ENCODE results near the gene ANKRD24.
A peak's percentile ranks its signal among the peaks of the same experiment; 100 is the strongest.
"Not testable (repeated sequence)": the region's sequence is repeated elsewhere in the genome, so short reads cannot be mapped to it uniquely, and the experiment has no call there.

ANKRD24 gene

GRCh38 chr19:4233282-4233853, 50.9 kb downstream of the ANKRD24 start:
- peak; percentile 28 to 64 (median 50) for DNase-seq

GRCh38 chr19:4234142-4234861, 51.8 kb downstream of the ANKRD24 start:
- no peak for DNase-seq

DNA sequence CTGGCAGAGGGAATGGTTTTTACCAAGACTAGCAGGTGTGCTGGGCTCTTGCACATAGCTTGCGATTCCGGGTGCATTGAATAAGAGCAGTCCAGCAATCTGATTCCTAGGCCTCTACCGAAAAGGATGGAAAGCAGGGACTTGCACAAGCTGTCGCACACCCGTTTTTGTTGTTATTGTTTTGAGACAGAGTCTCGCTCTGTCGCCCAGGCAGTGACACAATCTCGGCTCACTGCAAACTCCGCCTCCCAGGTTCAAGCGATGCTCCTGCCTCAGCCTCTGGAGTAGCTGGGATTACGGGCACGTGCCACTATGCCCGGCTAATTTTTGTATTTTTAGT, 52.3 kb downstream of the ANKRD24 start:
- DNase-seq = no peak

DNA sequence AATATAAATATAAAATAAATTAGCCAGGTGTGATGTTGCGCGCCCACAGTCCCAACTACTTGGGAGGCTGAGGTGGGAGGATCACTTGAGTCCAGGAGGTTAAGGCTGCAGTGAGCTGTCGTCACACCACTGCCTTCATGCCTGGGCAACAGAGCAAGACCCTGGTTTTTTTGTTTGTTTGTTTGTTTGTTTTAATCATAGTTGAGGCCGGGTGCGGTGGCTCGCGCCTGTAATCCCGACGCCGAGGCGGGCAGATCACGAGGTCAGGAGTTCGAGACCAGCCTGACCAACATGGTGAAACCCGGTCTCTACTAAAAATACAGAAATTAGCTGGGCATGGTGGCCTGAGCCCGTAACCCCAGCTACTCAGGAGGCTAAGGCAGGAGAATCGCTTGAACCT, 55.0 kb downstream of the ANKRD24 start:
- DNase-seq = not testable (repeated sequence)

DNA sequence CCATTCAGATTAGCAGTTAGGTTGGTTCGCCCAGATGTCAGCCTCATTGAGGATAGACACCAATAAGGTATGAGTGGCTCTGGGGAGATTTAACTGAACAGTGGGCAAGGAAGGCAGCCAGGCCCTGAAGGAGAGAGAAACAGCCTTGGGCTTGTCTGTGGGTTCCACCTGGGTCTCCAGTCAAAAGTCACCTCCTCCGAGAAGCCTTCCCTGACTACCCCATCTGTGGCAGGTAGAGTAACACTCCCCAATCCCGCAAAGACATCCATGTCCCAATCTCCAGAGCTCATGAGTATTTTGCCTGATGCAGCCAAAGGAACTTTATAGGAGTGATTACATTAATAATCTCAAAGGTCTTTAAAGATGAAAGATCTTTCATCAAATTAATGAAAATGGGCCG, 56.3 kb downstream of the ANKRD24 start:
- DNase-seq = no peak

GRCh38 chr19:4241824-4242430, 59.4 kb downstream of the ANKRD24 start:
- DNase-seq = no peak

GRCh38 chr19:4245938-4246337, 63.4 kb downstream of the ANKRD24 start:
- DNase-seq = not testable (repeated sequence)

GRCh38 chr19:4246767-4247593, 64.5 kb downstream of the ANKRD24 start, which contains the start of gene YJU2:
Gene YJU2, plus strand, starts transcription at chr19:4247080. Its CDS starts 67 bp downstream, at chr19:4247147.
- peak; percentile 97 to 99 (median 99) for DNase-seq

DNA sequence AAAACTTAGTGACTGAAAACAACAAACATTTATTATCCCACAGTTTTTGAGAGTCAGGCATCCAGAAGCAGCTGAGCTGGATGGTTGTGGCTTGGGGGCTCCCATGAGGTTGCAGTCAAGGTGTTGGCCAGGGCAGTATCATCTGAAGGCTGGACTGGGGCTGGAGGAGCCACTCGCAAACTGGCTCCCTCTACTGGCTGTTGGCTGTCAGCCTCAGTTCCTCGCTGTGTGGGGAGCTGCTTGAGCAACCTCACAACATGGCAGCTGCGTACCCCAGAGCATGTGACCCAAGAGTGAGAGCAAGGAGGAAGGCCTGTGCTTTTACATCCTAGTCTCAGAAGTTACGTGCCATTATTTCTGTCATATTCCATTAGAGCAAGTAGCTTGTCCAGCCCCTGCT, 74.1 kb downstream of the ANKRD24 start:
- DNase-seq = no peak

DNA sequence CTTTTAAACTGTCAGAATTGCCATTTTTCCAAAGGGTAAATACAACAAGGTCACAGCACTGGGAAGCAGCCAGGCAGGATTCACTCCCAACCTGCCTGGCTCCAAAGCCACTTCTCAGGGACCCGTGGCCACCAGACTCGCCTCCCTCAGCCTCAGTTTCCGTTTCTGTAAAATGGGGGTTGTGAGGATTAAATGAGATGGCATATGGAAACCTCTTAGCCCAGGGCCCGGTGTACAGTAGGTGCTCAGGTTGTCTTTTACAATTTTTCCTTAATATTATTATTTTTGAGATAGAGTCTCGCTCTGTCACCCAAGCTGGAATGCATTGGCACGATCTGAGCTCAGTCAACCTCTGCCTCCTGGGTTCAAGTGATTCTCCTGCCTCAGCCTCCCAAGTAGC, 74.5 kb downstream of the ANKRD24 start:
- DNase-seq = no peak

GRCh38 chr19:4258181-4258580, 75.7 kb downstream of the ANKRD24 start:
- DNase-seq = no peak

DNA sequence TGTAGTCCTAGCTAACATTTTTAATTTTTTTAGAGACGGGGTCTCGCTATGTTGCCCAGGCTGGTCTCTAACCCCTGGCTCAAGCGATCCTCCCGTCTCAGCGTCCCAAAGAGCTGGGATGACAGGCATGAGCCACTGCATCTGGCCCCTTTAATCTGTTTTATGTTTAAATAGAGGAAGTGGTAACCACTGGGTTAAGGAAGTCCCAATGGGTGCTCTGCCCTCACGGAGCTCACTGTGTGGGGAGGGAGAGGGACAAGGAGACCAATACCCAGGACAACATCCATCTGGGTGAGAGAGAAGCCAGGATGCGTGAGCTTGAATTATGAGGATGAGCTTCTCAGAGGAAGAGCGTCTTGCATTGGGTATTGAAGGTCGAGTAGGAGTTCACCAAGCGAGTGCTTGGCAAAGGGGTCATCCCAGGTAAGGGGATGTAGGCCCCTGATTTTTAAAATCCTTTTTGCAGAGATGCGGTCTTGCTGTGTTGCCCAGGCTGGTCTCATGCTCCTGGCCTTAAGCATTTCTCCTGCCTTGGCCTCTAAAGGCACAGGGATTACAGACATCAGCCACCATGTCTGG, 78.2 kb downstream of the ANKRD24 start:
- no peak for DNase-seq

GRCh38 chr19:4264812-4265211, 82.3 kb downstream of the ANKRD24 start:
- no peak for DNase-seq

DNA sequence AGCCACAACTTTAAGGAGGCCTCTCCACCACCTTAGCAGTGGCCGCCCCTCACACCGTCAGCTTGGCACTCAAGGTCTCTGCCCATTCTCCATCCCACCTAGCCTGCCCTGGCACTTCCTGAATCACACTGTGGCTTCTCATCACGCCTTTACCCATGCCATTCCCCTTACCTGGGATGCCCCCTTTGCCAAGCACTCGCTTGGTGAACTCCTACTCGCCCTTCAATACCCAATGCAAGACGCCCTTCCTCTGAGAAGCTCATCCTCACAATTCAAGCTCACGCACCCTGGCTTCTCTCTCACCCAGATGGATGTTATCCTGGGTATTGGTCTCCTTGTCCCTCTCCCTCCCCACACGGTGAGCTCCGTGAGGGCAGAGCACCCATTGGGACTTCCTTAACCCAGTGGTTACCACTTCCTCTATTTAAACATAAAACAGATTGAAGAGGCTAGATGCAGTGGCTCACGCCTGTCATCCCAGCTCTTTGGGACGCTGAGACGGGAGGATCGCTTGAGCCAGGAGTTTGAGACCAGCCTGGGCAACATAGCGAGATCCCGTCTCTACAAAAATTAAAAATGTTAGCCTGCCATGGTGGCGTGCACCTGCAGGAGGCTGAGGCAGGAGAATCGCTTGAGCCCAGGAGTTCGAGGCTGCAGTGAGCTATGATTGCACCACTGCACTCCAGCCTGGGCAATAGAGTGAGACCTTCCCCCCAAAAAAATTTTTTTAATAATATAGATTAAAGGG, 83.9 kb downstream of the ANKRD24 start:
- no peak for DNase-seq

DNA sequence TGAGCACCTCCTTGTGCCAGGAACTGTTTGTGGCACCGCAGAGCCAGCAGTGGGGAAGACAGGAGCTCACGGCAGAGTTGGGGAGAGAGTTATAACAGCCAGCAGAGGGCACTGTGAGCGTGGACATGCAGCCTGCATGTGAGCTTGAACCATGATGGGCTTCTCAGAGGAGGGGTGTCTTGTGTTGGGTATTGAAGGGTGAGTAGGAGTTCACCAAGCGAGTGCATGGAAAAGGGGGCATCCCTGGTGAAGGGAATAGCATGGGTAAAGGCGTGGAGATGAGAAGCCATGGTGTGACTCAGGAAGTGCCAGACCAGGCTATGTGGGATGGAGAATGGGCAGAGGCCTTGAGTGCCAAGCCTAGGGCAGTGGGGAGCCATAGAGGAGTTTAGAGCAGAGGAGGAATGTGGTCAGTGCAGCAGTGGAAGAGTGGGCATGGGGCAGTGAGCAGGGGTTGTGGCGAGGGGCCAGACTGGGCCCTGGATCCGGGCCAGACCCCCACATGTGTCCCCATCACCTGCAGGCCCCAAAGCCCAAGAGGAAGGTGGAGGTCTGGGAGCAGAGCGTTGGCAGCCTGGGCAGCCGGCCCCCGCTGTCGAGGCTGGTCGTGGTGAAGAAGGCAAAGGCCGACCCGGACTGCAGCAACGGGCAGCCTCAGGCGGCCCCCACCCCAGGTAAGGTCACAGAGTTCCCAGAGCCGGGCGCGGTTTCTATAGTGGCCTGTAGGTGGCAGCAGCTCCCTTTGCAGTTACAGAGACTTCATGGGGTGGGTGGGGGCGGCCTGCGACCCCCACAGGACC, 84.8 kb downstream of the ANKRD24 start:
- peak in 4 of 5 donors; percentile 37 to 64 (median 49) for DNase-seq

GRCh38 chr19:4267901-4268815, 85.7 kb downstream of the ANKRD24 start:
- DNase-seq = no peak

DNA sequence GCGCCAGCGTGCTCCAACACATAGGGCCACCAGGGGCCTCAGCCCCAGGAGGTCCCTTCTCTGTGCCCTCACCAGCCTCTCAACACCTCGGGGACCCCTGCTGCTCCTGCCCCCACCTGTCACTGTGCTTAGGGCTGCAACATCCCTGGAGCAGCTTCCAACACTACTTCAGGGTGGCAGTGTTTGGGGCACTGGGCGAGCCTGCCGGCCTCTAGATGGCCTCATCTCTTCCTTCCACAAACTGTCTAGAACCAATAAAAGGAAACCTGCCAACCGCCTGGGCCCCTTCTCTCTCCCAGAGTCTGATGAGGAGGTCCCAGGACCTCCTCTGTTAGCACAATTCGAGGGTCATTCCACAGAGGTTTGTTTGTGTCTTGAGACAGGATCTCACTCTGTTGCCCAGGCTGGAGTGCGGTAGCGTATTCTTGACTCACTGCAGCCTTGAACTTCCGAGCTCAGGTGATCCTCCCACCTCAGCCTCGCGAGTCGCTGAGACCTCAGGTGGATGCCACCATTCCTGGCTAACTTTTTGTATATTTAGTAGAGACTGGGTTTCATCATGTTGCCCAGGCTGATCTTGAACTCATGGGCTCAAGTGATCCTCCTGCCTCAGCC, 86.4 kb downstream of the ANKRD24 start:
- DNase-seq = no peak

DNA sequence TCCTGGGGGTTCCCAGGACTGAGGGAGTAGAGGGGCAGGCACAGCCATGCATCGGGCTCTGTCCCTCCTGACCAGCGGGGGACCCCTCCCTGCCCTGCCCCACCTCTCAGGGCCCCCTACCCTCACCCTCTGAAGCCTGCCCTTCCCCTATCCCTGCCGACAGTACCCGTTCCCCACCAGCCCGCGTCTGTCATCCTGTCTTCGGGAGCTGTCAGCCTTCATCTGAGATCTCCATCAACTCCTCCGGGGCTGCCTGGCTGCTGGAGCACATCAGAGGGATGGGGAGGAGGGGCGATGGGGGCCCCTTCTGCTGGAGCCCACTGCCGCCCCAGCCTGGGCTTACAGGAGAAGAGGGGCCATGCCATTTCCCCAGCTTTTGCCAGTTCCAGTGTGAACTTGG, 90.4 kb downstream of the ANKRD24 start:
- DNase-seq = no peak

- not testable (repeated sequence) for DNase-seq
Observed at GRCh38 chr19:4274321-4274686, 91.8 kb downstream of the ANKRD24 start.

All from T-helper 1 cell (primary cell).